Measurements from ENCODE around the gene LIME1. TPM values are rescaled to one million over a fixed set of nuclear protein-coding genes. Genes with fewer than 3 reads are reported as not detected.

LIME1 gene
- total and polyA plus RNA-seq, 2 of the 4 experiments (the other 2 are of a cell fraction), result 0.36 to 7.8 TPM

DNA sequence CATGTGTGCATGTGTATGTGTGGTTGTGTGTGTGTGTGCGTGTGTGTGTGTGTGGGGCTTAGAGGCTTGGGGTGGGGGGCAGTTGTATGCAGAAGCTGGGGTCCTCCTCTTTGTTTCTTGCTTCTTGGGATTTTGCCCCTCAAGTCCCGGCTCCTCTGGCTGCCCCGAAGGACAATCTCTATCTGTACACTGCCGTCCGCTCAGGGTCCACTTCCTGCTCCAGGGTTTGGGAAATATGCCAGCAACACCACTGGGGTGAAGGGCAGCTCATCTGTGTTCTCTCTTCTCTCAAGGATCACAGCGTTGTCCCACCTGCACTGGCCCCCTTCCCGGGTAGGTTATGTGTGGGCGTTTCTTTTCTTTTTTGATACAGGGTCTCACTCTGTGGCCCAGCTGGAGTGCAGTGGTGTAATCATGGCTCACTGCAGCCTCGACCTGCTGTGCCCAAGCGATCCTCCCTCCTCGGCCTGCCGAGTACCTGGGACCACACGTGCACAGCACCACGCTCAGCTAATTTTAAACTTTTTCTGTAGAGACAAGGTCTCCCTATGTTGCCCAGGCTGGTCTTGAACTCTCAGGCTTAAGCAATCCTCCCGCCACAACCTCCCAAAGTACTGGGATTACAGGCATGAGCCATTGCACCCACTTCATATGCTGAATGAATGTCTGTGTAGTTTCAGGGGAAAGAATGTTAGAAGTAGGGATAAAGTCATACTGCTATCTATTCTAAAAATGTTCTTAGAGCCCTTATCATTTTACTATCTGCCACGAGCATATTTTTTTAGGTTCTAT lies 28.8 kb downstream of the LIME1 start (continued):
- TF ChIP-seq, protein P1, sequence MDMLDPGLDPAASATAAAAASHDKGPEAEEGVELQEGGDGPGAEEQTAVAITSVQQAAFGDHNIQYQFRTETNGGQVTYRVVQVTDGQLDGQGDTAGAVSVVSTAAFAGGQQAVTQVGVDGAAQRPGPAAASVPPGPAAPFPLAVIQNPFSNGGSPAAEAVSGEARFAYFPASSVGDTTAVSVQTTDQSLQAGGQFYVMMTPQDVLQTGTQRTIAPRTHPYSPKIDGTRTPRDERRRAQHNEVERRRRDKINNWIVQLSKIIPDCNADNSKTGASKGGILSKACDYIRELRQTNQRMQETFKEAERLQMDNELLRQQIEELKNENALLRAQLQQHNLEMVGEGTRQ (IDR thresholded peaks at IDR 0.05; ENCODE audit: low read depth, low read length), result no peak

DNA sequence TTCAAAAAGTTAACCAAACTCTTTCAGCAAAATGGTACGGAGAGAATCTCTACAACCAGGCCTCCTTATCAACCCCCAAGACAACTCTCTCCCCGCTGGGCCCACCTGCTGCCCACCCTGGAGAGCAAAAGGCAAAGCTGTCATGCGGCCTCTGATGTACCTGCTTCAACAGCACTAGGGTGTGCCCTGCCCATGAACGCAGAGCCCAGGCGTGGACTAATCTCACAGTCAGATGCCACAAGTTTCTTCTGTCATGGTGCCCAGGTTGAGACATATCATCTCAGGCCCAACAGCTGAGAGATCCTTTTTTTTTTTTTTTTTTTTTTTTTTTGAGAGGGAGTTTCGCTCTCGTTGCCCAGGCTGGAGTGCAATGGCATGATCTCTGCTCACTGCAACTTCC lies 29.4 kb downstream of the LIME1 start:
- no peak overlapping the region for H2BK5ac ChIP-seq (ENCODE audit: low read depth, low read length, poor library complexity, severe bottlenecking)
- ChIA-PET POLR2A (ENCODE audit: unreplicated experiment) (no interaction called here), CTCF (interaction anchor here (1.0 kb wide), 1 partner anchor 20 kb away, joined by 3 read pairs; no protein-coding TSS in a partner anchor)
- no peak overlapping the region for H3K27ac ChIP-seq (ENCODE audit: insufficient read depth, low read length)
- H3K4me2 ChIP-seq (ENCODE audit: low read depth, low read length), result no peak overlapping the region
- no peaks in the 10 kb centered on the region for H4K20me1 ChIP-seq (ENCODE audit: insufficient read depth, low read length)
- H2AK5ac ChIP-seq (ENCODE audit: low read depth, low read length), result no peak overlapping the region
- H3K4me3 ChIP-seq (ENCODE audit: insufficient read depth, low read depth, low read length), result no peak overlapping the region
- intact Hi-C loops (cut with micrococcal nuclease) (no loop called here), dilution Hi-C loops (cut with HindIII; ENCODE audit: low sequenced_read_pairs, unreplicated experiment) (no loop called here), in situ Hi-C loops (cut with MboI; ENCODE audit: low sequenced_read_pairs) (no loop called here)
- H2AK9ac ChIP-seq (replicated peaks; ENCODE audit: low read depth, low read length, poor library complexity), result no peak overlapping the region
- no peaks in the 10 kb centered on the region for H3K9me3 ChIP-seq (ENCODE audit: control insufficient read depth, insufficient read depth, low read length)
- no peak overlapping the region for H3K9ac ChIP-seq (ENCODE audit: low read depth, low read length)
- no peak overlapping the region for H3K18ac ChIP-seq (ENCODE audit: low read depth, low read length)
- H3K23ac ChIP-seq (ENCODE audit: low read depth, low read length), result no peak overlapping the region
- H3K9me1 ChIP-seq (ENCODE audit: insufficient read depth, low read length), result 0 out of 2 replicates have a peak, but pooled peaks cover 3% of the 10 kb centered on the region
- no peak overlapping the region for H2AFZ ChIP-seq (replicated peaks; ENCODE audit: low read length, poor library complexity)
- H2BK15ac ChIP-seq (ENCODE audit: low read depth, low read length), result no peak overlapping the region
- no peak overlapping the region for H4K8ac ChIP-seq (ENCODE audit: low read depth in 2 of 2, low read length in 2 of 2)
- no CpG with 5 or more reads among the region's 7 CpGs for WGBS, 2 experiments (ENCODE audit: extremely low coverage in 2 of 2, insufficient read length in 1 of 2)
- H4K5ac ChIP-seq (ENCODE audit: low read depth, low read length), result no peak overlapping the region
- H3K4me1 ChIP-seq (ENCODE audit: control insufficient read depth, insufficient read depth, low read length), result no peaks in the 10 kb centered on the region
- BruUV-seq (replicated peaks), result no TSS peak
- H3K14ac ChIP-seq (replicated peaks; ENCODE audit: low read depth, low read length), result no peak overlapping the region
- H3K27me3 ChIP-seq (ENCODE audit: control insufficient read depth, insufficient read depth, low read length), result no peaks in the 10 kb centered on the region
- H3K4ac ChIP-seq (ENCODE audit: low read depth, low read length), result no peak overlapping the region
- peaks cover 2 to 11% of the 10 kb centered on the region in 2 experiments; a peak in 1 of 4 replicates for H3K79me1 ChIP-seq (ENCODE audit: low read depth in 1 of 2, low read length in 2 of 2)
- no peak overlapping the region for H2BK120ac ChIP-seq (ENCODE audit: low read depth, low read length)
- H4K91ac ChIP-seq (ENCODE audit: insufficient read depth, low read depth, low read length), result no peak overlapping the region
- H3K56ac ChIP-seq (ENCODE audit: extremely low read depth, insufficient read depth, low read length), result no peak overlapping the region
- ATAC-seq (ENCODE audit: low read depth) (no peak), DNase-seq (no peak)
- H2BK20ac ChIP-seq (ENCODE audit: low read depth, low read length), result no peak overlapping the region
- peaks cover 28% of the 10 kb centered on the region; the same call in 1 of the 2 replicates for H3K36me3 ChIP-seq (ENCODE audit: control insufficient read depth, insufficient read depth, low read length)
- TF ChIP-seq, protein P1 (IDR thresholded peaks at IDR 0.05; ENCODE audit: low read depth, low read length), result no peak
- TF ChIP-seq NFE2L2 (IDR thresholded peaks at IDR 0.05; ENCODE audit: low read depth, low read length) (no peak), RCOR1 (IDR thresholded peaks at IDR 0.05; ENCODE audit: insufficient replicate concordance, low read length) (no peak), MAZ (IDR thresholded peaks at IDR 0.05; ENCODE audit: borderline replicate concordance, low read depth, low read length) (no peak), MXI1 (IDR thresholded peaks at IDR 0.05; ENCODE audit: borderline replicate concordance, low read depth, low read length) (no peak), BHLHE40 (IDR thresholded peaks at IDR 0.05; ENCODE audit: low read depth, low read length) (no peak), RFX5 (IDR thresholded peaks at IDR 0.05; ENCODE audit: low read depth, low read length) (no peak), RAD21 (IDR thresholded peaks at IDR 0.05; ENCODE audit: low read length) (no peak), MAFK (IDR thresholded peaks at IDR 0.05; ENCODE audit: low read depth, low read length) (no peak), FOS (IDR thresholded peaks at IDR 0.05; ENCODE audit: low read depth, low read length) (no peak), CEBPB (IDR thresholded peaks at IDR 0.05; ENCODE audit: low read depth, low read length) (no peak), SMC3 (IDR thresholded peaks at IDR 0.05; ENCODE audit: low read depth, low read length) (no peak), CHD1 (IDR thresholded peaks at IDR 0.05; ENCODE audit: low read depth, low read length) (no peak)
- TF ChIP-seq, protein P2, sequence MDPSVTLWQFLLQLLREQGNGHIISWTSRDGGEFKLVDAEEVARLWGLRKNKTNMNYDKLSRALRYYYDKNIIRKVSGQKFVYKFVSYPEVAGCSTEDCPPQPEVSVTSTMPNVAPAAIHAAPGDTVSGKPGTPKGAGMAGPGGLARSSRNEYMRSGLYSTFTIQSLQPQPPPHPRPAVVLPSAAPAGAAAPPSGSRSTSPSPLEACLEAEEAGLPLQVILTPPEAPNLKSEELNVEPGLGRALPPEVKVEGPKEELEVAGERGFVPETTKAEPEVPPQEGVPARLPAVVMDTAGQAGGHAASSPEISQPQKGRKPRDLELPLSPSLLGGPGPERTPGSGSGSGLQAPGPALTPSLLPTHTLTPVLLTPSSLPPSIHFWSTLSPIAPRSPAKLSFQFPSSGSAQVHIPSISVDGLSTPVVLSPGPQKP (IDR thresholded peaks at IDR 0.05; ENCODE audit: borderline replicate concordance, low read depth, low read length), result no peak

Measured in IMR-90 (cell line).